Eye (tissue), 1 donor: ENCODE data around the gene KCNK6.
A peak's percentile ranks its signal among the peaks of the same experiment; 100 is the strongest.

Source experiments
- DNase-seq: peaks from one replicate; pipeline ENCODE4 v3.0.0-alpha.2; 2015

The KCNK6 gene

DNA sequence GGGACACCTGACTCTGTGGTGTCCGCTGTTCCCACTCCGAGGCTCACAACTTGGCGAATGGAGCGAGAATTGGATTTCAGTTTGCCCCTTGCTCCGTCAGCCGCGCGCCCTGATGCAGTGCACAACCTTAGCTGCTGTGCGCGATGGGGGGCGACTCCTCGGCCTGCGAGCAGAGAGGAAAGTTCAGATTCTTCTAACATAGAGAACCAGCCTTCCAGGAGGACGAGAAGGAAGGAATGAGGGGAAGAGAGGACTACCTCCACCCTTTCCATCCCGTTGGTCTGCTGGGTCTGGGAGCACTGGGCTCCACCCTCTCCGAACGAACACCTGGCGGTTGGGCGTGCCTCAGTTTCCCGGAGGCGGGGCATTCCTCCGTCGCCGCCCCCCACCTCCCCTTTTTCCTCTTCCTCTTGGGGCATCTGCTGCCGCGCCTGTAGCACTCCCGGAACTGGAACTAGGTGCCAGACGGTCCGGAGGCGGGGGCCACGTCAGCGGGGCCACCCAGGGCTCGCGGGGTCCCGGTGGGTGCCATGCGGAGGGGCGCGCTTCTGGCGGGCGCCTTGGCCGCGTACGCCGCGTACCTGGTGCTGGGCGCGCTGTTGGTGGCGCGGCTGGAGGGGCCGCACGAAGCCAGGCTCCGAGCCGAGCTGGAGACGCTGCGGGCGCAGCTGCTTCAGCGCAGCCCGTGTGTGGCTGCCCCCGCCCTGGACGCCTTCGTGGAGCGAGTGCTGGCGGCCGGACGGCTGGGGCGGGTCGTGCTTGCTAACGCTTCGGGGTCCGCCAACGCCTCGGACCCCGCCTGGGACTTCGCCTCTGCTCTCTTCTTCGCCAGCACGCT lies at the start of gene KCNK6:
Gene KCNK6 (plus strand): TSS at position 425 of the 838 bp plus-strand sequence. CDS start 106 bp downstream, at position 531.
- peak; percentile 70 for DNase-seq

DNA sequence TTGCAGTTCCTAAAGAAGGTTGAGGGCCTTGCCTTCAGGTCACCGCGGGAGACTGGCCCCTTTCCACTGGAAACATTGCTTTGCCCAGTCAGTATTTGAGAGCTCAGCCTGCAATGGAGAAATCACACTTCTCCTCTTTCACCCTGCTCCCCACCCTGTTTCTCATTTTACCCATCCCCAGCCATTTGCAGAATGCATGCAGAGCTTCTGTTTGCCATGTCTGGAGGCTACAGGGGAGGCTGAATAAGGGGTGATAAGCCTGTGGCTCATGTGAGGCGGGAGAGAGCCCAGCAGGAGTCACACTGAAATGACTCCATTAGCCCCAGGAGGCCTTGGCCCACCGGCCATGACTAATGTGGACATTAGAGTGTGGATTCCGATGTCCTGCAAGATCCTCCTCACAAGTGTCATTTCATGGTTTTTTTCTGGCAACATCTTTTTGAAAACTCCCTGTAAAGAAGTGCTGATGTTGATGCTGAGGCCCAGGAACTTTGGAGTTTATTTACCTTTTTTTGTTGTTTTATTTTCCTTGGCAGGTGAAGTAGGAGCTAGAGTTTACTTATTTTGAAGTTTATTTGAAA lies 49.0 kb upstream of the KCNK6 start:
- DNase-seq, result peak; percentile 39

DNA sequence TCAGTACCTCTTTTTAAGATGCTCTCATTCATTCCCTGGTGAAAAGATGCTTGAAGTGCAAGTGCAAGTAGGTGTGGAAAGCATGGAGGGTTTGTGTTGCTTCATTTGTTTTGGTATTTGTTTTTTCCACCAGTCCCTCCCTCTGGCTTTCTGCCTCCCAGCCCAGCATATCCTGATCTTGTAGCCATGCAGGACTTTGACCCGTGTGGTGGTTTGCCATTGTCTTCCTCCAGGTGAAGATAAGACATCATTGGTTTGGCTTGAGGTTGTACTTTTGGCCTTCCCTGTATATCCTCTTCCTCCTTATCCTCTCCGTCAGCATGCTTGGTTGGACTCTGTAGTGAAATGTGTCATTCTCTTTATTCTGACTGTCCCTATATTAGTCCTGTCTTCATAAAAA lies 46.1 kb upstream of the KCNK6 start:
- no peak for DNase-seq

DNA sequence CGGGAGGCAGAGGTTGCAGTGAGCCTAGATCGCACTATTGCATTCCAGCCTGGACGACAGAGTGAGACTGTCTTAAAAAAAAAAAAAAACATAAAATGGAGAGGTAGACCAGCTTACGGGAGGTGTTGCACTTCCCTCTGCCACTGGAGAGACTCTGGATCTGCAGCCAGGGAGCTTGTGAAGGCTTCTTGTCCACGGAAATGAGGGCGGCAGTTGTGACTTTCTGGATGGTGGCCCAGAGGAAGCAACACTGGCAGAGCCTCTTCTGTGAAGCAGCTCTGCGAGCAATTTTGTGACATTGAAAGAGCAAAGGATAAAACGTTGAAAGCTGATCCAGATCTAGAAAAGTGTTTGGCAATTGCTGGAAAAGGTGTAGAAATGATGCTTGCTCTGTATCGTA lies 44.9 kb upstream of the KCNK6 start:
- DNase-seq, result no peak

DNA sequence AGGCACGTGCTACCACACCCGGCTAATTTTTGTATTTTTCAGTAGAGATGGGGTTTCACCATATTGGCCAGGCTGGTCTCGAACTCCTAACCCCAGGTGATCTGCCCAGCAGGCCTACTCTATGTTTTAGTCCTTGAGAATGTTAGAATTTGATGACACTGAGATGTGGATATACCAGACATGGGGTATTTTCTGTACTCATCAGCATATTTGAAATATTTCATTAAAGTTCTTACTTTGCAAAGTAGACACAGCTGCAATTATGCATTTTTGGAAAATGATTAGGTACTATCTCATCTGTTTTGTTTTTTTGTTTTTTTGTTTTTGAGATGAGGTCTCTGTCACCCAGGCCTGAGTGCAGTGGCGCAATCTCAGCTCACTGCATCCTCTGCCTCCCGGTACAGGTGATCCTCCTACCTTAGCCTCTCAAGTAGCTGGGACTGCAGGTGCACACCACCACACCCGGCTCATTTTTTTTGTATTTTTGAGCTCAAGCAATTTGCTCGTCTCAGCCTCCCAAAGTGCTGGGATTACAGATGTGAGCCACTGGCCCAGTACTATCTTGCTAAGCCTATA lies 42.6 kb upstream of the KCNK6 start:
- DNase-seq, result no peak

DNA sequence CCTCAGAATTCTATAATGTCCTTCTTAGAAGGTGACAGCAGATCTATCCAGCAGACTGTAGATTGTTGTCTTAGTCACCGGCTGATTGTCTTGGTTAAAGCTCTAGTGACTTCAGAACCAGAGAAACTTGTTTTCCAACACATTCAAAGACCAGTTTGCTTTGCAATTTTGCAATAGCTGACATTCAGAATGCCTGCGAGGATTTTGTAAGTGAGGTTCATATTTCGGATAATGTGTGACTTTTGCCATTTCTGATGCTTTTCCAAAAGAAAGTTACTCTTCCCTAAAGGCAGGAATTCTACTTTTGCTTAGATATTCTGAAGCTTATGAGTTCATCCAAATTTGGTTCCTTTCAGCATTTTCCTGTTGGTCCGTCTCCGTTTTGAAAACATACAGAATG lies 42.1 kb upstream of the KCNK6 start:
- no peak for DNase-seq

DNA sequence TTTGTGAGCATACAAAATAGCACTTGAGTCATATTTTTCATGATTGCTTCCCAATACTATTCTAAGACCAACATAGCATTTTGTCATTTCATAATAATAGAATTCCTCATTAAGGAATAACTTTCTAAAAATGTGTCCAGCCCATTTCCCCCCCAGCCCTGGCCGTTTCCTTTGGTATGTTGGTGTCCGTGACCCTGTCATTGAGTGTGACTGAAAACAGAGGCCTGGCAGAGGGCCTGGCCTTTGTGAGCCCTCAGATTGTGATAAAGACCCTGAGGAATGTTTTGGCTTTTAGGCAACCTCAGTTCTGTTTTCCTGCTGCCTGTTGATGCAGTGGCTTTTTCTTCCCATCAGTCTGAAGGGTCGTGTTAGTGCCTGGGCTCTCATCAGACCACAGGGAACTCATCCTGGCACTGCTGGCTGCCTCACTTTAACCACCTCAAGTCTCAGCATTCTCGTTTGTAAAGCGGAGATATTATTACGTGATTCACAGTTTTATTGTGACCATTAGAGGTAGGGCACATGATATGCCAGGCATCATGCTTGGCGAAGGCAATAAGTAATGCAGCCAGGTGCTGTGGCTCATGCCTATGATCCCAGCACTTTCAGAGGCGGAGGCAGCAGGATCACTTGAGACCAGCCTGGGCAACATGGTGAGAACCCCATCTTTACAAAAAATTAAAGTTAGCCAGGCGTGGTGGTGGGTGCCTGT lies 41.5 kb upstream of the KCNK6 start:
- DNase-seq, result peak; percentile 43

DNA sequence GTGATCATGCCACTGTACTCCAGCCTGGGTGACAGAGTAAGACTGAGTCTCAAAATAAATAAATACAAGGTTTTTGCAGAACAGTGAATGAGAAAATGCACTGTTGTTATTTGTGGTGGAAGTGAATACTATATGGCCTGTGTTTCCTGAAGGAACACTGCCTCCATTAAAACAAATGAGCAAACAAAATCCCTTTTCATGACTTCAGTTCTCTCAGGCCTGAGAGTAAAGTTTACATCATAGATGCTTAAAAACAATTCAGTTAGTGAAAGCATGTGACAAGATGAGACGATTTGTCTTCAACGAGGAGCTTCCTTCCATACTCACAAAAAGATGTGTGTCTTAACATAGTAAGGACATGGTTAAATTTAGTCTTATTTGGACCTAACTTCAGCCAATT lies 40.9 kb upstream of the KCNK6 start:
- no peak for DNase-seq

DNA sequence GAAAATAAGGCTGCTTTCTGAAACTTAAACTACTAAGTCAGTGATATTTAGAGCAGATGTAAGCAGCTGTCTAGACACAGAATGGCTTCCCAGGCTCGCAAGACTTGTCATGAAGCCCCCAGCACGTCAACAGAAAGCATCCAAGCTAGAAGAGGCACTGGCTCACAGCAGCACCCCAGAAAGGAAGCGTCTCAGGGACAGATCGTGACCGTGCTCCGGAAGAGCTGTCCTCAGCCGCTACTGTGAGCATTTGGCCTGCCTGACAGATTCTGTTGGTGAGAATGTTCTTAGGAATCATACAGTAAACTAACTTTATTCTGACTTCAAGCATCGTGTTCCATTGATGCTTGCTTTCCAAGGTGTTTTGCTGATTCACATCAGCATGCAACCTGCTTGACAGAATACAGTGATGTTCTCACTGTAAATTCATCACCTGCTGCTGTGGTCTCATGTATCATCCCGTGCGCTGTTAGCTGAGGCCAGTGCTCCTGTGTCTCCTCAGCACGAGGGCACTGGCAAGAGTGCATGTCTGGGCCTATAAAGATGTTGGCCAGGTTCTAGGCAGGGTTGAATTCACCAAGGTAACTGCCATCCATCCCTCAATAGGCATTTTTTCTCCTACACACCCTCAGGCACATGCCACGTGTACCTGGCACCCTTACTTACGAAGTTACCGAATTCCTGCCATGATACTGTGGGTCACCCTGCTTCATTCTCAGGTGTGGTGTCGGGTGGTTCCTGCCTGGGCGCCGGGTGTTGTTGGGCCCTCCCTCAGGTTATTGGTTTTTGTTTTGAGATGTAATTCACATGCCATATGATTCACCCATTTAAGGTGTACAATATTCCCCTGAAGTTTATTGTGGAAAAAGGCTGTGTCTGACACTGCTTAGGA lies 39.4 kb upstream of the KCNK6 start:
- DNase-seq, result no peak

DNA sequence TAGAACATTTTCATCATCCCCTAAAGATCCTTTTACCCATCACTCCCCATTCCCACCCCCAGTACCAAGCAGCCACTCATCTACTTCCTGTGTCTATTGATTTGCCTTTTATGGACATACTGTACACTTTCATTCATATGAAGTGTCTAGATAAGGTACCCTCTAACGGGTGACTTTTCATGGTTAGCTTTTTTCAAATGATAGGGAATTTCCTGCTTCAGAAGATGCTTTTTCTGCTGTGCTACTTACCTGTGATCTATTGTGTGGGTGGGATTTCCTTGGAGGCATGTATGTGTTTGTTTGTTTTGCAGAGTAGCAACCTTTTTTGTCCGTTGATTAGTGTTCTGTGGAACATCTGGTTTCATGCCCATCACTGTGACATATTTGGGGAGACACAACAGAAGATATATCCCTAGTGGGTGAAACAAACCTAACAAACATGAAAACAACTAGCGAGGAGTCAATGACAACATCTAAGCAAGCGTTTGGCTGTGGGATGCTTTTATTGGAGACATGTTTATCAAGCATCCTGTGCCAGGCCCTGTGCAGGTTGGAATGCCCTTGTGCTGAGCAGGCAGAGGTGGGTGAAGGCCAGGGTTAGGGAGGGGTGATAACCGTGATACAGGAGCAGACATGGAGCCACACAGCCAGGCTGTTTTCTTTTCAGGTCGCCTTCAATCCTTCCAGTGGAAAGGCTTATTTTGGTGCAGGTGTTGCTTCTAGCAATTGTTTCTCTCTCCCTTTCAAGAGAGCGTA lies 37.7 kb upstream of the KCNK6 start:
- DNase-seq, result no peak

DNA sequence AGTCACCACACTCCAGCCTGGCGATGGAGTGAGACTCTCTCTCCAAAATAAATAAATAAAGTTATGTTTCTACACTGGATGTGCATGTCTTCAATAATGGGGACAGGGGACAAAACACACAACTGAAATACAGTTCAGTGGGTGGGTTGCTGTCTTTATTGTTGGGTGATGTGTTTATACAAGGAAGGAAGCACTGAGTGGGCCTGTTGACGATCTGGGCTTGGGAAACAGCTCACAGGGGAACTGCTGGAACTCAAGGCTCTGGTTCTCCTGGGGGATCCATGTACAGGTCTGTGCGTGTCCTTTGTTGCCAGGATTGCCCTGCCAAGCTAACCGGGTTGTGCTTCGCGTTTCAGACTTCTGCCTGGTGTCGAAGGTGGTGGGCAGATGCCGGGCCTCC lies 36.4 kb upstream of the KCNK6 start:
- DNase-seq, result no peak

DNA sequence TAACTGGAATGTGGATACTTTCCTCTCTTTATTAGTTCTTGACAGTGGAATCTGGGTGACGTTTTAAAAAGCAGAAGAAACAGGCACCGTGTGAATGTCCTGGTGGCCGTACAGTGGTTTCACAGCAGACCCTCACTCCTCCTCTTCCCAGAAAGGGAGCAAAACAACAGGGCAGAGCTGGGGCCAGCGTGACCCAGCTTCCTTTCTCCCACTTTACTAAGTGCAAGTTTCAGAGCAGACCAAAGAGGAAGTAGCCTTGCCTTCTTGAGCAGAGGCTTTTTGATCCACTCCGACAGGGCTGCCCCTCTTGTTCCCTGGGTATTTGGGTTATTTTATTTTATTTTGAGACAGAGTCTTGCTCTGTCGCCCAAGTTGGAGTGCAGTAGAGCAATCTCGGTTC lies 35.2 kb upstream of the KCNK6 start:
- no peak for DNase-seq

DNA sequence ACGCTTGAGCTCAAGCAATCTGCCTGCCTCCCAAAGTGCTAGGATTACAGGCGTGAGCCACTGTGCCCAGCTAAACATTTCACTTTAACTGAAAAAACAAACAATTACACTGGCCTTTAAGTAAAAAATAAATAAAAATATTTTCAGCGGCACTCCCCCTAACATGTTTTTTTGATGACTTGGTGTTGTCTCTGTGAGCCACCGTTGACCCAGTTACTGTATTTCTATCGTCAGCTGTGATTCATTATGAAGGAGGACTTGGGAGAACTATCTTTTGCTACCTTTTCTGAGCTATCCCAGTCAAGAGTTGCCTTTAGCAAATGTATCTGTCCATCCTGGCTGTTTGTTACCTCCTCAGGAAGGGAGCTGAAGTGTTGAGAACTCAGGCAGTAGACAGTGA lies 34.1 kb upstream of the KCNK6 start:
- DNase-seq, result no peak

DNA sequence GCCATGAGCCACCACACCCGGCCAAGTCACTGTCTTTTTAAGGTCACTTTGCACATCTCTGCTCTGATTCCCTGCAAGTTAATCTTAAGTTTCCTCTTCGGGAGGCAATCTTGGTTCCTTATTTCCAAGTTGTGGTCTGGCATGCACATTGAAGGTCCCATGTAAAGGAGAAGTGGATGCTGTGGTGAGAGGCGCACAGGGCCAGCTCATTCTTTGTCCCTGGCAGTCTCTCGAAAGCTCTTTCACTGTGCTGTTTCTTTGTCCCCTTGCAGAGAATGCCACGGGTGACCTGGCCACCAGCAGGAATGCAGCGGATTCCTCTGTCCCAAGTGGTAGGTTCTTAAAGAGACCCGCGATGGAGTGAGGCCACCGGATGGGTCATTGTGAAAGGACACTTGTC lies 32.0 kb upstream of the KCNK6 start:
- no peak for DNase-seq

DNA sequence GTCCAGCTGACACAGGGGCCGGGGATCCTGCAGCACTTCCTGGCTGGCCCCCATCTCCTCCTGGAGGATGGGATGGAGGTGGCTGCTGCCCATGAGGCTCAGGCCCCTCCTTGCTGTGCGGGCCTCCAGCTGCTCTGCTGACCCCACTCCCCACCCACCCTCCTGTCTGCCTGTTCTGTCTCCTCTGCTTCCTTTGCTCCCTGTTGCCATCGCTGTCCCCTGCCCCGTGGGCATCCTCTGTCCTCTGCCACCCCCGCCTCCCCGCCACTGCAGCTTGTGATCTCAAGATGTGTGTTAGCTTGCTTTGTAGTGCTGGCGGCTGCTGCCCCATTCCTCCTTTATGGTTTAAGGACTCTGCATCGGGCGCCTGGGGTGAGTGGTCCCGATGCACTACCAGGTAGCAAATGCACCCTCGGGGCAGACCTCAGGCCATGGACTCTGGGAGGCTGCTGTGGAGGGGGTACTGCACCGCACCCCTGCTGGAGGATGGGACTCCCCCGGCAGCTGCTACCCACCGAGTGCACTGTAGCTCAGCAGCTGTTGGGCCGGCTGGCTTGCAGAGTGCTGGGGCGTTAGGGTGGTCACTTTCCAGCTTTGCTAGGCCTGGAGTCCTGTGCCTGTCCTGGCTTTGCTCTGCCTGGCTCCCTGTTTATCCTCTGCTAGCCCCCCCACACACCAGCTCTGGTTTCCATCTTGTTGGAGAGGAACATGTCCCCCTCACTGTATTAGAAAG lies 31.4 kb upstream of the KCNK6 start:
- peak; percentile 29 for DNase-seq

DNA sequence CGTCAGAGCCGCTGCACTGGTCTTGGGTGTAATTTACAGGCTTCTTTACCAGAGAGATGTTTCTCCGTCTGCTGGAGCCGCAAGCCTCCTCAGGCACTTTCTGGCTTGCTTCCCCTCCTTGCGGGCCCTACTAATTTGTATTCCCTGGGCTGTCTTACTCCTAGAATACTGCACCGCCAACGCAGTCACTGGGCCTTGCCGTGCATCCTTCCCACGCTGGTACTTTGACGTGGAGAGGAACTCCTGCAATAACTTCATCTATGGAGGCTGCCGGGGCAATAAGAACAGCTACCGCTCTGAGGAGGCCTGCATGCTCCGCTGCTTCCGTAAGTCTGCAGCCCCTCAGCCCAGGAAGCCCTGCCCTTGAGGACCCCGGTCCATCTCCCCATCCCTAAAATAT lies 29.7 kb upstream of the KCNK6 start:
- DNase-seq, result no peak

DNA sequence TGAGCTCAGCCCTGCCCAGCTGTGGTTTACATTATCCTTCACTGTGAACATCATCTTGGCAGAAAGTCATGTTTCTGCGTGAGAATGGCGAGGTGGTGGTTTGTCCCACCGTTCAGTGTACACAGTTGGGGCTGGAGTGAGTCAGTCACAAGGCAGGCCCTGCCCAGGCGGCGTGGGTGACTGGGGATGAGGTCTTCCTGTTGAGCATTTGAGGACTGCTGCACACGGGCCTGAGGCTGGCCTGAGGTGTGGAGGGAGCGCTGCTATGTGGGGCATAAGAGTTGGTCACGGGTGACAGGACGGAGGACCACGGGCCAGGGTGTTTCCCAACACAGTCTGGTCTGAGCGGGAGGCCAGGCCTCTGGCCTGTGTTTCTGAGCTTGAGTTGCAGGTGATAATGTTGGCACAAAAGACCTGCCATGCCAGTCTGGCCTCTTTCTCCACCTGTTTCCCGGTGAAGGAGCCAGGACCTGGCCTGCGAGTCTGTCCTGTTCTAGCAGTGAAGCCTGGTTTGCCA lies 29.0 kb upstream of the KCNK6 start:
- DNase-seq, result no peak

DNA sequence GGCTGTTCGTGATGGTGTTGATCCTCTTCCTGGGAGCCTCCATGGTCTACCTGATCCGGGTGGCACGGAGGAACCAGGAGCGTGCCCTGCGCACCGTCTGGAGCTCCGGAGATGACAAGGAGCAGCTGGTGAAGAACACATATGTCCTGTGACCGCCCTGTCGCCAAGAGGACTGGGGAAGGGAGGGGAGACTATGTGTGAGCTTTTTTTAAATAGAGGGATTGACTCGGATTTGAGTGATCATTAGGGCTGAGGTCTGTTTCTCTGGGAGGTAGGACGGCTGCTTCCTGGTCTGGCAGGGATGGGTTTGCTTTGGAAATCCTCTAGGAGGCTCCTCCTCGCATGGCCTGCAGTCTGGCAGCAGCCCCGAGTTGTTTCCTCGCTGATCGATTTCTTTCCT lies 27.8 kb upstream of the KCNK6 start:
- no peak for DNase-seq

DNA sequence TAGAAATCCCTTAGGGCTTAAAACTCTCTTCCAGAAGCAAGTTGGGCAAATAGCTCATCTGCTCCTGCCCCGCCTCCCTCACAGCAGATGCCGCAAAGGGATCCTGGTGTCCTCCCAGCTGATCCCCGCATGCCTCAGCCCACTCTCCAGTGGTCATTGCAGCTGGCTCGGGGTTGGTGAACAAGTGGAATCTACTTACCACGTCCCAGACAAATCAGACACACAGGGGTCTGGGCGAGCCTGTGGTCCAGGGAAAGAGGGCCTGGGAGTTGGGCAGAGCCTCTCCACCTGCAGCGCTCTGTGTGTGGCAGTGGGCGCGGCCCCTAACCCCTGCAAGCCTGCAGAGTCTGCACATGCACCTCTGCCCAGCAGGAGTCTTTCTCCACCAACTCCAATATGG lies 26.4 kb upstream of the KCNK6 start:
- no peak for DNase-seq

DNA sequence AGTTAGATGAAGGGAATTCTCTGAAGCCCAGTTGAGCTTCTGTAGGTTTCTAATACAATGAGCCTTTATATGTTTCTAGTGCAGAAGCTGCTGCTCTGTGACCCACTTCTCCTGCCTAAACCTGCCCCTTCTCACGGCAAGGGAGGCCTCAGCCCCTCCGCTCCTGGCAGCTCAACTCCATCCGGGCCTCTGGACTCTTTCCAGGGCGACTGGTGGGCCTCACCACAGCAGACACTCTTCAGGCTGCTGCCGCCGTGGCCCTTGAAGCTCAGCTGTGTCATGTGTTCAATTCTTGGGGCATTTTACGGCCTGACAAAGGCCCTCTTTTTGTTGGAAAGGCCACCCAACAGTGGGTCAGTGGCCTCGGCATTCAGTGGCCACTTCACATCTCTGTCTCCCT lies 25.6 kb upstream of the KCNK6 start:
- DNase-seq, result no peak
